WTC11 (cell line): ENCODE data around the gene PPP1R9A. TPM values are rescaled to one million over a fixed set of nuclear protein-coding genes. Genes with fewer than 3 reads are reported as not detected.

Experiments
- ATAC-seq: fragments of 200-7000 bp; cut with Tn5 transposase; 2 replicates; pipeline ENCODE4 v1.10.0; 2021; ENCODE audit warnings: mild to moderate bottlenecking, moderate library complexity
- CTCF ChIA-PET: fragments of 300-600 bp; sonication (Branson Sonifier 250); formaldehyde crosslinking; loops from one replicate; lab custom pipeline; 2021; ENCODE audit warnings: antibody characterized with exemption; lab: Charles Lee
- POLR2A ChIA-PET: fragments of 350-600 bp; sonication (Branson Sonifier 250); formaldehyde crosslinking; loops from one replicate; lab custom pipeline; 2021; ENCODE audit warnings: antibody characterized with exemption; lab: Charles Lee
- DNase-seq: peaks from one replicate; pipeline ENCODE4 v3.0.0; 2021; ENCODE audit warnings: low spot score
- H3K27ac Mint-ChIP-seq: 2 replicates; pipeline ENCODE4 v1.8.0; 2021; ENCODE audit warnings: mixed read lengths
- H3K27me3 Mint-ChIP-seq: 2 replicates; pipeline ENCODE4 v1.8.0; 2021; ENCODE audit warnings: low read depth, mild to moderate bottlenecking, moderate library complexity, mixed read lengths
- H3K36me3 Mint-ChIP-seq: 2 replicates; pipeline ENCODE4 v1.8.0; 2021; ENCODE audit warnings: mixed read lengths
- H3K4me1 Mint-ChIP-seq: 2 replicates; pipeline ENCODE4 v1.8.0; 2022; ENCODE audit warnings: mixed read lengths
- H3K4me3 Mint-ChIP-seq: 2 replicates; pipeline ENCODE4 v1.8.0; 2021; ENCODE audit warnings: mild to moderate bottlenecking, moderate library complexity, mixed read lengths
- H3K9me3 Mint-ChIP-seq: 2 replicates; pipeline ENCODE4 v1.8.0; 2021; ENCODE audit warnings: mixed read lengths
- ARID4B ChIP-seq: sonication (generic); formaldehyde crosslinking; IDR thresholded peaks from 2 replicates; pipeline ENCODE4 v1.8.0; 2023; ENCODE audit warnings: missing genetic modification reagents, mild to moderate bottlenecking, borderline replicate concordance
- CDX4 ChIP-seq: fragments of 250-450 bp; sonication (Bioruptor Pico); IDR thresholded peaks from 2 replicates; pipeline ENCODE4 v1.9.0; 2021; ENCODE audit warnings: moderate library complexity, mild to moderate bottlenecking, inconsistent platforms, borderline replicate concordance
- E2F5 ChIP-seq: sonication (generic); formaldehyde crosslinking; IDR thresholded peaks from 2 replicates; pipeline ENCODE4 v1.8.1; 2022; ENCODE audit warnings: mild to moderate bottlenecking, moderate library complexity, missing genetic modification reagents
- FOXJ3 ChIP-seq: sonication (generic); formaldehyde crosslinking; IDR thresholded peaks from 2 replicates; pipeline ENCODE4 v1.9.0; 2021; ENCODE audit warnings: missing genetic modification reagents, mild to moderate bottlenecking, borderline replicate concordance
- FOXK1 ChIP-seq: sonication (generic); formaldehyde crosslinking; IDR thresholded peaks from 2 replicates; pipeline ENCODE4 v1.8.0; 2022; ENCODE audit warnings: mild to moderate bottlenecking, moderate library complexity, missing genetic modification reagents
- FOXP1 ChIP-seq: sonication (generic); formaldehyde crosslinking; IDR thresholded peaks from 2 replicates; pipeline ENCODE4 v1.8.0; 2022; ENCODE audit warnings: missing genetic modification reagents, mild to moderate bottlenecking, moderate library complexity, borderline replicate concordance
- MYBL2 ChIP-seq: sonication (generic); formaldehyde crosslinking; IDR thresholded peaks from 2 replicates; pipeline ENCODE4 v1.8.1; 2023; ENCODE audit warnings: mild to moderate bottlenecking, moderate library complexity, missing genetic modification reagents
- NFYB ChIP-seq: sonication (generic); formaldehyde crosslinking; conservative IDR thresholded peaks from 2 replicates; pipeline ENCODE4 v1.8.0; 2022; ENCODE audit warnings: low read depth, missing genetic modification reagents
- SMAD4 ChIP-seq: sonication (generic); formaldehyde crosslinking; IDR thresholded peaks from 2 replicates; pipeline ENCODE4 v1.8.0; 2022; ENCODE audit warnings: mild to moderate bottlenecking, missing genetic modification reagents
- TCF7 ChIP-seq: sonication (generic); formaldehyde crosslinking; IDR thresholded peaks from 2 replicates; pipeline ENCODE4 v1.8.0; 2022; ENCODE audit warnings: mild to moderate bottlenecking, low read depth, missing genetic modification reagents, moderate library complexity
- TEAD4 ChIP-seq: sonication (generic); formaldehyde crosslinking; IDR thresholded peaks from 2 replicates; pipeline ENCODE4 v1.8.0; 2022; ENCODE audit warnings: mild to moderate bottlenecking, missing genetic modification reagents
- TP53 ChIP-seq: sonication (generic); formaldehyde crosslinking; IDR thresholded peaks from 2 replicates; pipeline ENCODE4 v1.8.1; 2023; ENCODE audit warnings: mild to moderate bottlenecking, missing genetic modification reagents
- USF2 ChIP-seq: sonication (generic); formaldehyde crosslinking; IDR thresholded peaks from 2 replicates; pipeline ENCODE4 v1.8.1; 2023; ENCODE audit warnings: mild to moderate bottlenecking, missing genetic modification reagents, moderate library complexity
- ZNF416 ChIP-seq: fragments of 250-450 bp; sonication (Bioruptor Pico); IDR thresholded peaks from 2 replicates; pipeline ENCODE4 v1.9.0; 2021; ENCODE audit warnings: mild to moderate bottlenecking, inconsistent platforms
- ZNF423 ChIP-seq: fragments of 250-450 bp; sonication (Bioruptor Pico); IDR thresholded peaks from 2 replicates; pipeline ENCODE4 v2.1.2; 2022; ENCODE audit warnings: mild to moderate bottlenecking, moderate library complexity
- total RNA-seq: library from RNA; stranded (reverse); gene quantifications from 3 replicates; pipeline ENCODE4 v1.2.3, GENCODE V29; 2021
- TF ChIP-seq, protein P1 (sequence below): sonication (generic); formaldehyde crosslinking; IDR thresholded peaks from 2 replicates; pipeline ENCODE4 v1.8.0; 2022; ENCODE audit warnings: mild to moderate bottlenecking, missing genetic modification reagents
- TF ChIP-seq, protein P2 (sequence below): sonication (generic); formaldehyde crosslinking; IDR thresholded peaks from 2 replicates; pipeline ENCODE4 v1.8.1; 2023; ENCODE audit warnings: mild to moderate bottlenecking, missing genetic modification reagents

Gene PPP1R9A
- total RNA-seq, 1 experiment from 2014 or later = 16.8 TPM

DNA sequence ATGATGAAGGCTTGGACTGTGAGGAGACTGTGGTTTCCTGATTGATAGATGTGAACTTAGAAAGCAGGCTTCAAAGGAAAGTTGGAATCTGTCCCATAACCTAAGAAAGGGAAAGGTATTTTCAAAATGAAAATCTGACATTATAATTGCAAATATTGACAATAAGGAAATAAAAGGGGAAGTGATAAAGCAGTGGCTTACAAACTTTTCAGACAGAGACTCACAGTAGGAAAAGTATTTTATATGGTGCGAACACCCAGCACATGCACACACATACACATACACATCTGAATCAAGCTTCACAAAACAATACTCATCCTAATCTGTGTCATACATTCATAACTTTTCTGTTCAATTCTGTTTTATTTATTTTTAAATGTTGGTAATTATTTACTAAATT is 412.2 kb downstream of the PPP1R9A start (continued):
- TF ChIP-seq FOXJ3 = no peak
- TF ChIP-seq, protein P1, sequence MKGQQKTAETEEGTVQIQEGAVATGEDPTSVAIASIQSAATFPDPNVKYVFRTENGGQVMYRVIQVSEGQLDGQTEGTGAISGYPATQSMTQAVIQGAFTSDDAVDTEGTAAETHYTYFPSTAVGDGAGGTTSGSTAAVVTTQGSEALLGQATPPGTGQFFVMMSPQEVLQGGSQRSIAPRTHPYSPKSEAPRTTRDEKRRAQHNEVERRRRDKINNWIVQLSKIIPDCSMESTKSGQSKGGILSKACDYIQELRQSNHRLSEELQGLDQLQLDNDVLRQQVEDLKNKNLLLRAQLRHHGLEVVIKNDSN (CRISPR knock-in tag) = no peak
- TF ChIP-seq USF2 (CRISPR knock-in tag) = no peak
- TF ChIP-seq ZNF423 = no peak
- TF ChIP-seq TEAD4 (CRISPR knock-in tag) = no peak
- TF ChIP-seq FOXP1 (CRISPR knock-in tag) = no peak
- TF ChIP-seq E2F5 (CRISPR knock-in tag) = no peak
- TF ChIP-seq, protein P2, sequence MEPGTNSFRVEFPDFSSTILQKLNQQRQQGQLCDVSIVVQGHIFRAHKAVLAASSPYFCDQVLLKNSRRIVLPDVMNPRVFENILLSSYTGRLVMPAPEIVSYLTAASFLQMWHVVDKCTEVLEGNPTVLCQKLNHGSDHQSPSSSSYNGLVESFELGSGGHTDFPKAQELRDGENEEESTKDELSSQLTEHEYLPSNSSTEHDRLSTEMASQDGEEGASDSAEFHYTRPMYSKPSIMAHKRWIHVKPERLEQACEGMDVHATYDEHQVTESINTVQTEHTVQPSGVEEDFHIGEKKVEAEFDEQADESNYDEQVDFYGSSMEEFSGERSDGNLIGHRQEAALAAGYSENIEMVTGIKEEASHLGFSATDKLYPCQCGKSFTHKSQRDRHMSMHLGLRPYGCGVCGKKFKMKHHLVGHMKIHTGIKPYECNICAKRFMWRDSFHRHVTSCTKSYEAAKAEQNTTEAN (CRISPR knock-in tag) = no peak
- no peak for TF ChIP-seq ARID4B (CRISPR knock-in tag)
- no peak for TF ChIP-seq SMAD4 (CRISPR knock-in tag)
- no peak for TF ChIP-seq NFYB (CRISPR knock-in tag)
- no peak for TF ChIP-seq FOXK1 (CRISPR knock-in tag)

GRCh38 chr7:95320651-95321050 is 413.3 kb downstream of the PPP1R9A start:
- Mint-ChIP-seq H3K27me3 (peaks cover 13% of the 10 kb centered on the region), H3K9me3 (peaks cover under 1% of the 10 kb centered on the region; the same call in 1 of the 2 replicates), H3K36me3 (no peaks in the 10 kb centered on the region), H3K4me1 (no peaks in the 10 kb centered on the region)
- CTCF ChIA-PET = no interaction called here
- POLR2A ChIA-PET = no interaction called here
- TF ChIP-seq TCF7 (no peak), MYBL2 (CRISPR knock-in tag) (no peak), ZNF416 (CRISPR knock-in tag) (no peak), CDX4 (CRISPR knock-in tag) (no peak)
- TF ChIP-seq, all 79 proteins: peak for 0
- ATAC-seq = no peak
- Mint-ChIP-seq H3K4me3 (no peak overlapping the region), H3K27ac (no peak overlapping the region)
- no peak for DNase-seq

DNA sequence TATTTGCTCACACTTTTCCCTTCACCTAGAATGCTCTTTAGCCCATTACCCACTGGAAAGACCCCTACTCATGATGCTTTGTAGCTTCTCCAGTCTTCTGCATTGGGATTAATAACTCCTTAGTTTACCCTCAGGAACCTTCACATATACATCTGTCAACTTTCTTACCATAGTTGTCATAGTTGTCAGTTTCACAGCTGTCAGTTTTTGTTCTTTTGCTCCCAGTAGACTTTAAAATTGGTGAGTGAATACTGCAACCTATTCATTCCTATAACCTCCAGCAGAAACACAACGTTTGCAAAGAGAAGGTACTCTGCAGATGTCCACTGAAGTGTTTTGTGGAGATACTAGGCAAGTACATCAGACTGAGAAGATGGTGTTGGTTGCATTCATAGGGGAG is 414.3 kb downstream of the PPP1R9A start:
- POLR2A ChIA-PET = no interaction called here

More for the DNA sequence above, 414.3 kb downstream of the PPP1R9A start:
- Mint-ChIP-seq H3K36me3 (no peaks in the 10 kb centered on the region), H3K27me3 (peaks cover 15% of the 10 kb centered on the region), H3K9me3 (peaks cover 9% of the 10 kb centered on the region; the same call in 1 of the 2 replicates), H3K4me1 (no peaks in the 10 kb centered on the region), H3K27ac (no peak overlapping the region), H3K4me3 (no peak overlapping the region)
- CTCF ChIA-PET = no interaction called here
- DNase-seq (no peak), ATAC-seq (no peak)
- no peak for TF ChIP-seq TP53
- TF ChIP-seq, all 79 proteins: peak for 0
